ENCODE data around the gene FGD3.

FGD3 gene

GRCh38 chr9:93057042-93057702 lies 109.8 kb downstream of the FGD3 start:
- DNase-seq = no peak

- DNase-seq = no peak
These were observed 110.5 kb downstream of the FGD3 start for GRCh38 chr9:93057703-93058354.

- DNase-seq = peak; percentile 34 to 57
These were observed 111.2 kb downstream of the FGD3 start, which contains the start of gene SUSD3 for GRCh38 chr9:93058355-93059010. TSS of gene SUSD3 (plus strand) at chr9:93058701. CDS start at chr9:93058743, 42 bp downstream.

- DNase-seq = peak; percentile 58 to 79
These were observed 111.8 kb downstream of the FGD3 start for GRCh38 chr9:93059011-93059714.

GRCh38 chr9:93059715-93060578 lies 112.6 kb downstream of the FGD3 start:
- DNase-seq = no peak

GRCh38 chr9:93060746-93061259 lies 113.5 kb downstream of the FGD3 start:
- no peak for DNase-seq

GRCh38 chr9:93061260-93061751 lies 114.0 kb downstream of the FGD3 start:
- peak in 1 of 2 donors; percentile 18 for DNase-seq

GRCh38 chr9:93061791-93062763 lies 114.8 kb downstream of the FGD3 start:
- no peak for DNase-seq

- DNase-seq = peak; percentile 81 to 91
These were observed 117.2 kb downstream of the FGD3 start for GRCh38 chr9:93064392-93065134.

GRCh38 chr9:93065135-93065720 lies 117.9 kb downstream of the FGD3 start:
- peak; percentile 29 to 76 for DNase-seq

GRCh38 chr9:93066978-93067603 lies 119.8 kb downstream of the FGD3 start:
- DNase-seq = peak; percentile 39 to 50

- DNase-seq = no peak
These were observed 121.6 kb downstream of the FGD3 start for GRCh38 chr9:93068956-93069355.

GRCh38 chr9:93071464-93071863 lies 124.1 kb downstream of the FGD3 start:
- no peak for DNase-seq

GRCh38 chr9:93072383-93072795 lies 125.1 kb downstream of the FGD3 start:
- no peak for DNase-seq

GRCh38 chr9:93076101-93076791 lies 128.9 kb downstream of the FGD3 start:
- DNase-seq = no peak

GRCh38 chr9:93076792-93077128 lies 129.4 kb downstream of the FGD3 start:
- no peak for DNase-seq

GRCh38 chr9:93077367-93077766 lies 130.0 kb downstream of the FGD3 start:
- no peak for DNase-seq

- DNase-seq = no peak
These were observed 130.5 kb downstream of the FGD3 start for GRCh38 chr9:93077811-93078210.
